Naive thymus-derived CD4-positive, alpha-beta T cell (primary cell): ENCODE measurements around the gene DAP3. TPM values are rescaled to one million over a fixed set of nuclear protein-coding genes. Genes with fewer than 3 reads are reported as not detected.
"Not testable (repeated sequence)": the region's sequence is repeated elsewhere in the genome, so short reads cannot be mapped to it uniquely, and the experiment has no call there.

Experiments
- ATAC-seq: fragments of 150-1000 bp; cut with Tn5 transposase; 2 replicates; pipeline ENCODE4 v1.10.0; 2021; ENCODE audit warnings: mild to moderate bottlenecking, moderate library complexity
- CTCF ChIA-PET: fragments of 350-600 bp; sonication (Branson Sonifier 250); formaldehyde crosslinking; loops from one replicate; lab custom pipeline; 2021; ENCODE audit warnings: antibody characterized with exemption; lab: Charles Lee
- POLR2A ChIA-PET: fragments of 350-600 bp; sonication (Branson Sonifier 250); formaldehyde crosslinking; loops from one replicate; lab custom pipeline; 2021; ENCODE audit warnings: antibody characterized with exemption, inconsistent platforms; lab: Charles Lee
- DNase-seq, 9 donors: peaks; one replicate each; pipeline versions ENCODE4 v3.0.0 to v3.0.0-alpha.2; 2020 to 2022; ENCODE audit warnings: mixed read lengths in 1 of 9
- H3K27ac ChIP-seq: one replicate; pipeline ENCODE4 v1.7.0; 2013; ENCODE audit warnings: mild to moderate bottlenecking, low read depth, low read length, moderate library complexity
- H3K27me3 ChIP-seq, 2 donors: one replicate each; pipeline ENCODE4 v1.7.0; 2013; ENCODE audit warnings: low read length in 2 of 2, mild to moderate bottlenecking in 2 of 2, moderate library complexity in 2 of 2; ENCODE audit not compliant: control insufficient read depth in 2 of 2, insufficient read depth in 2 of 2
- H3K36me3 ChIP-seq, 3 experiments: 1 replicate in 2 of 3; 2 replicates in 1 of 3; pipeline ENCODE4 v1.7.0; 2013; ENCODE audit warnings: low read length in 3 of 3, mild to moderate bottlenecking in 3 of 3, moderate library complexity in 1 of 3; ENCODE audit not compliant: insufficient read depth in 3 of 3, control insufficient read depth in 2 of 3
- H3K4me1 ChIP-seq, 2 donors: one replicate each; pipeline ENCODE4 v1.7.0; 2013; ENCODE audit warnings: low read length in 2 of 2, mild to moderate bottlenecking in 2 of 2, moderate library complexity in 1 of 2; ENCODE audit not compliant: control insufficient read depth in 2 of 2, insufficient read depth in 2 of 2
- H3K4me3 ChIP-seq: 2 replicates; pipeline ENCODE4 v1.7.0; 2013; ENCODE audit warnings: mild to moderate bottlenecking, low read length
- H3K9me3 ChIP-seq, 3 experiments: 1 replicate in 2 of 3; 2 replicates in 1 of 3; pipeline ENCODE4 v1.7.0; 2013; ENCODE audit warnings: low read length in 3 of 3; ENCODE audit not compliant: control insufficient read depth in 2 of 3
- H3K27ac Mint-ChIP-seq, 9 donors: one replicate each; pipeline ENCODE4 v1.8.0; 2020 to 2022; ENCODE audit warnings: mixed read lengths in 9 of 9, mild to moderate bottlenecking in 8 of 9, moderate library complexity in 5 of 9, inconsistent platforms in 2 of 9
- H3K27me3 Mint-ChIP-seq, 5 donors: one replicate each; pipeline ENCODE4 v1.8.0; 2021 to 2022; ENCODE audit warnings: mixed read lengths in 5 of 5, mild to moderate bottlenecking in 1 of 5
- H3K36me3 Mint-ChIP-seq, 5 donors: one replicate each; pipeline ENCODE4 v1.8.0; 2020 to 2022; ENCODE audit warnings: mixed read lengths in 5 of 5, mild to moderate bottlenecking in 3 of 5, inconsistent platforms in 1 of 5
- H3K4me1 Mint-ChIP-seq, 7 donors: one replicate each; pipeline ENCODE4 v1.8.0; 2020 to 2022; ENCODE audit warnings: mixed read lengths in 7 of 7, mild to moderate bottlenecking in 3 of 7, inconsistent platforms in 1 of 7
- H3K4me3 Mint-ChIP-seq, 10 donors: one replicate each; pipeline ENCODE4 v1.8.0; 2020 to 2022; ENCODE audit warnings: mild to moderate bottlenecking in 10 of 10, mixed read lengths in 10 of 10, moderate library complexity in 6 of 10, inconsistent platforms in 2 of 10
- H3K9me3 Mint-ChIP-seq, 11 donors: one replicate each; pipeline ENCODE4 v1.8.0; 2020 to 2022; ENCODE audit warnings: mixed read lengths in 11 of 11, mild to moderate bottlenecking in 4 of 11, inconsistent platforms in 1 of 11, moderate library complexity in 1 of 11
- intact Hi-C, 2 donors: fragments of 100-400 bp; cut with micrococcal nuclease; formaldehyde crosslinking; loops; one replicate each; pipeline ENCODE4 v1.15.1; 2023
- polyA plus RNA-seq, 2 donors: library from polyadenylated mRNA; unstranded; fragments of 300-500 nt; fragmentation: Illumina TruSeq; gene quantifications; one replicate each; pipeline ENCODE4 v1.2.3, GENCODE V29; 2021
- total RNA-seq, 6 experiments: library from RNA in 5 of 6; stranded (reverse) in 5 of 6; gene quantifications; 1 replicate in 5 of 6; 2 replicates in 1 of 6; pipeline ENCODE4 v1.2.3 and lab custom pipeline; 2021 to 2026

DAP3 gene
- total and polyA plus RNA-seq, 7 experiments from 2014 or later, result 111 to 155 (median 135) TPM

DNA sequence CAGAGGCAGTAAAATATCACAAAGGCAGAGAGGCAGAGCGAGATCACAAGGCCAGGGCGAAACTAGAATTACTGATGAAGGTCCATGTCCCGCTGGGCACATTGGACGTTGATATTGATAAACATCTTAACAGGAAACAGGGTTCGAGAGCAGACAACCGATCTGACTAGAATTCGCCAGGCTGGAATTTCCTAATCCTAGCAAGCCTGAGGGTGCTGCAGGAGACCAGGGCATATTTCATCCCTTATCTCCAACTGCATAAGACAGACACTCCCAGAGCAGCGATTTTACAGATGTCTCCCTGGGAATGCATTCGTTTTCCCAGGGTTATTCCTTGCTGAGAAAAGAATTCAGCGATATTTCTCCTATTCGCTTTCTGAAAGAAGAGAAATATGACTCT, 8.7 kb downstream of the DAP3 start:
- H3K4me1 ChIP-seq, H3K27me3 ChIP-seq, H3K9me3 ChIP-seq, H3K36me3 ChIP-seq, intact Hi-C loops, DNase-seq, H3K4me3 ChIP-seq, H3K4me3 Mint-ChIP-seq, POLR2A ChIA-PET, H3K27me3 Mint-ChIP-seq, CTCF ChIA-PET, H3K9me3 Mint-ChIP-seq, ATAC-seq, H3K27ac ChIP-seq: not testable (repeated sequence)
- peaks cover 0 to 36% (median 14%) of the 10 kb centered on the region in 5 donors for H3K36me3 Mint-ChIP-seq
- H3K27ac Mint-ChIP-seq, result peak overlapping the region in 2 of 9 donors; percentile 32 to 77
- H3K4me1 Mint-ChIP-seq, result peaks cover 32 to 79% (median 69%) of the 10 kb centered on the region in 7 donors

DNA sequence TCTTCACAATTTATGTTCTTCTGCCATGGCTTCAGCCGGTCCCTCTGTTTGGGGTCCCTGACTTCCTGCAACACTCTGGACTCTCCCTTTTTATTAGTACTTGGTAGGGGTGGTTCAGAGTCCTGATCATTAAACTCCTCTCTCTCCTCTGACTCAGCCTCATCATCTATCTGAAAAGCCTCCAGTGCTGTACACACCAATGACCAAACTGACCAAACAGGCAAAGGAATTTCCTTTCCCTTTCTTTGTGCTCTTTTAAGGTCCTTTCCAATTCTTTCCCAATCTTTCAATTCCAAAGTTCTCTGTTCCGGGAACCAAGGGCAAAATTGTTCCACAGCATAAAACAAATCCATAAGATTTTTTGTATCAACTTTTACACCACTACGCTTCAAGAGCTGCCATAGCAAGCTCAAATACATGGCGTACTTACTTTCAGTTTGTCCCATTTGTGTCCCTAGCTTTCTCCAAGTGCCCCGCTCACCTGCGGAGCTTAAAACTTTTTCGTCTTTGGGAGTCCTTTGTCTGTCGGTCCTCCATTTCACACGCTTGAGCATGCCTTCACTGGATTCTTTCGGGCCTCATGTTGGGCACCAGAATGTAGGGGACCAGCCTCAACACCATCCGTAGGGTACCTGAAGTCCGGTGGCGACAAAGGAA, 9.6 kb downstream of the DAP3 start:
- H3K9me3 ChIP-seq, result no peaks in the 10 kb centered on the region
- Mint-ChIP-seq H3K4me3 (peak overlapping the region in 1 of 10 donors; percentile 34), H3K27me3 (no peaks in the 10 kb centered on the region), H3K27ac (no peak overlapping the region), H3K9me3 (no peaks in the 10 kb centered on the region), H3K4me1 (peaks cover 33 to 76% (median 66%) of the 10 kb centered on the region in 7 donors), H3K36me3 (peaks cover 0 to 33% (median 11%) of the 10 kb centered on the region in 5 donors)
- DNase-seq, result no peak
- H3K4me1 ChIP-seq, result peaks cover 4 to 5% of the 10 kb centered on the region in 2 donors
- no peaks in the 10 kb centered on the region for H3K27me3 ChIP-seq
- ATAC-seq, result no peak
- intact Hi-C loops, result no loop called here
- POLR2A ChIA-PET, result no interaction called here
- no peaks in the 10 kb centered on the region for H3K36me3 ChIP-seq
- no peak overlapping the region for H3K27ac ChIP-seq
- CTCF ChIA-PET, result no interaction called here
- no peak overlapping the region for H3K4me3 ChIP-seq

DNA sequence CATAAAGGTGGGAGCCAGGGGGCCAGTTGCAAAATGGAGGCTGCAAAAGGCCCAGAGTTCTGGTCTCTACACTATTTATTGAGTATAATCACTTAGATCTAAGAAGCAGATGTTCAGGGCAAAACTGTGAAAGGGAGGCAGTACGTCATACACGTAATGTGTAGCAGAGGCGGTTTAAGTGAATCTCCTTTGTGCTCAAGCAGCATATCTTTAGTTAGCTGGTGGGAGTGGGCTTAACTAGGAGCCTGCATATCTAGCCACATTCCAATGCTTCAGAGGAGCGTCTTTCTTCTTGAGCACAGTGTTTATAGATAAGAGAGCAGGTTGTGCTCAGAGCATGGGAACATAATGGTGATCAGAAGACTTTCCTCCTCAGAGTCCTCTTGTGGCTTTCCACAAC, 10.2 kb downstream of the DAP3 start:
- H3K4me1 ChIP-seq, H3K27ac ChIP-seq, H3K27me3 Mint-ChIP-seq, H3K36me3 ChIP-seq, intact Hi-C loops, DNase-seq, ATAC-seq, H3K9me3 ChIP-seq, H3K27ac Mint-ChIP-seq, H3K27me3 ChIP-seq, H3K4me3 Mint-ChIP-seq, H3K4me3 ChIP-seq, H3K9me3 Mint-ChIP-seq, POLR2A ChIA-PET, CTCF ChIA-PET: not testable (repeated sequence)
- peaks cover 33 to 74% (median 65%) of the 10 kb centered on the region in 7 donors for H3K4me1 Mint-ChIP-seq
- H3K36me3 Mint-ChIP-seq, result peaks cover 0 to 31% (median 11%) of the 10 kb centered on the region in 5 donors

DNA sequence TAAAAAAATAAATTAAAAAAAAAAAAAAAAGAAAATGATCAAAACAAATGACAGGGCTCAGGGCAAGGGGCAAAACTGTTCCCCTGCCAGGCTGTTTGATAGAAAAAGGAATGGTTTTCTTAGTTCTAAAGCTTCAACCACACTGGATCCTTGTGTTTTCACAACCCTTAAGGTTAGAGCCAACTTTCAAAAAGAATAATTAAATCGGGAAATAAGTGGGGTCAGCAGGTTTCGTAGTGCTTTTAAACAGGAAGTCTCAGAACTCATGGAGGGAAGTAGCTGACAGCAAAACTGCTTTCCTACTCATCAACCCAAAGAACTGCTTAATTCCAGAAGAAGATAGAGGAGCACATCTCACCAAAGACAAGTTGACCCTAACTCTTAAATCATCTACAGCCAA, 12.8 kb downstream of the DAP3 start:
- H3K4me1 ChIP-seq, H3K4me3 Mint-ChIP-seq, H3K4me3 ChIP-seq, POLR2A ChIA-PET, DNase-seq, H3K27me3 ChIP-seq, H3K9me3 Mint-ChIP-seq, CTCF ChIA-PET, H3K27me3 Mint-ChIP-seq, H3K27ac ChIP-seq, H3K9me3 ChIP-seq, intact Hi-C loops, H3K36me3 ChIP-seq, ATAC-seq: not testable (repeated sequence)
- Mint-ChIP-seq H3K27ac (peak overlapping the region in 1 of 9 donors; percentile 25), H3K4me1 (peaks cover 16 to 58% (median 48%) of the 10 kb centered on the region in 7 donors), H3K36me3 (peaks cover 0 to 19% (median 9%) of the 10 kb centered on the region in 5 donors)

DNA sequence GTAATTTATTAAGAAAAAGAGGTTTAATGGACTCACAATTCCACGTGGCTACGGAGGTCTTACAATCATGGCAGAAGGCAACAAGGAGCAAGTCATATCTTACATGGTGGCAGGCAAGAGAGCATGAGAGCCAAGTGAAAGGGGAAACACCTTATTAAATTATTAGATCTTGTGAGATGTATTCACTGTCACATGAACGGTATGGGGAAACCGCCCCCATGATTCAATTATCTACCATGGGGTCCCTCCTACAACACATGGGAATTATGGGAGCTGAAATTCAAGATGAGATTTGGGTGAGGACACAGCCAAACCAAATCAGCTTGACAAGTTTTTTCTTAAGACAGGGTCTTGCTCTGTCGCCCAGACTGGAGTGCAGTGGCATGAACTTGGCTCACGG, 14.3 kb downstream of the DAP3 start:
- Mint-ChIP-seq H3K36me3 (peaks cover 0 to 11% (median 4%) of the 10 kb centered on the region in 5 donors), H3K27ac (peak overlapping the region in 1 of 9 donors; percentile 73), H3K9me3 (no peaks in the 10 kb centered on the region), H3K4me3 (no peak overlapping the region), H3K27me3 (no peaks in the 10 kb centered on the region), H3K4me1 (peaks cover 13 to 52% (median 42%) of the 10 kb centered on the region in 7 donors)
- Histone ChIP-seq H3K27ac (no peak overlapping the region), H3K9me3 (no peaks in the 10 kb centered on the region), H3K27me3 (no peaks in the 10 kb centered on the region), H3K4me3 (no peak overlapping the region), H3K36me3 (no peaks in the 10 kb centered on the region), H3K4me1 (no peaks in the 10 kb centered on the region)
- CTCF ChIA-PET, result no interaction called here
- DNase-seq, result no peak
- POLR2A ChIA-PET, result no interaction called here
- ATAC-seq, result no peak
- intact Hi-C loops, result no loop called here

DNA sequence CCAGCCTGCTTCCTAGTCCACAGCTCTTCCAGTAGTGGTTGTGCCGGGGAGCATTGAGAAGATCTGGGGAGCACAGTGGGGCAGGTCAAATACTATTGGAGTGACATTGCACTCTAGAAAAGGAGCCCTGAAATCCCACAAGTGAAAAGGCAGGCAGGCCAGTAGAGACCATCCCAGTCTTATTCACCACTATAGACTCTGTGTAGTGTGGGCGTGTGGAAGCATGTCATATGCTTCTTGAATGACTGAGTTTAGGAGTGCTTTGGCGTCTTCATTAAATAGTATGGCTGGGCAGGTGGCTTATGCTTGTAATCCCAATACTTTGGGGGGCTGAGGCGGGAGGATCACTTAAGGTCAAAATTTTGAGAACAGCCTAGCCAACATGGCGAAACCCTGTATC, 15.5 kb downstream of the DAP3 start:
- DNase-seq, ATAC-seq, H3K4me1 ChIP-seq, H3K9me3 ChIP-seq, H3K36me3 Mint-ChIP-seq, H3K36me3 ChIP-seq, H3K27me3 ChIP-seq, H3K4me3 ChIP-seq, H3K9me3 Mint-ChIP-seq, H3K27ac ChIP-seq, CTCF ChIA-PET, H3K27me3 Mint-ChIP-seq, intact Hi-C loops, POLR2A ChIA-PET, H3K4me3 Mint-ChIP-seq: not testable (repeated sequence)
- peak overlapping the region in 2 of 9 donors; percentile 5 to 54 for H3K27ac Mint-ChIP-seq
- peaks cover 11 to 41% (median 32%) of the 10 kb centered on the region in 7 donors for H3K4me1 Mint-ChIP-seq

DNA sequence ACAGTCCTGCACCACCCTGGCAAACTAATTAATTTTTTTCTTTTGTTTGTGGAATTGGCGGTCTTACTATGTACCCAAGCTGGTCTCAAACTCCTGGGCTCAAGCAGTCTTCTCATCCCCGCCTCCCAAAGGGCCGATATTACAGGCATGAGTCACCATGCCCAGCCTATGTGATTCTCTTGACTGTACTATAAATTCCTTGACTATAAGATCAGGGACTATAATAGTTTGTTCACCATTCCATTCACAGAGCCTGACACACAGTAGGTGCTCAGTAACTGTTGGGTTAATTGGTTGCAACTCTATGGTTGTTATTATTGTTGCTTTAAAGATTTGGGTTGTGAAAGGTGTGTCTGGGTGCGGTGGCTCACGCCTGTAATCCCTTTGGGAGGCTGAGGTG, 17.2 kb downstream of the DAP3 start:
- Mint-ChIP-seq H3K27ac (peak overlapping the region in 2 of 9 donors; percentile 28 to 56), H3K4me1 (peaks cover 5 to 34% (median 26%) of the 10 kb centered on the region in 7 donors), H3K36me3 (peaks cover 0 to 10% (median 4%) of the 10 kb centered on the region in 5 donors), H3K9me3 (peaks cover 0 to 2% (median 0%) of the 10 kb centered on the region in 11 donors), H3K27me3 (no peaks in the 10 kb centered on the region), H3K4me3 (no peak overlapping the region)
- intact Hi-C loops, result no loop called here
- CTCF ChIA-PET, result interaction anchor here (0.6 kb wide), 1 partner anchor 206 kb away, joined by 3 read pairs; no protein-coding TSS in a partner anchor
- Histone ChIP-seq H3K4me1 (no peaks in the 10 kb centered on the region), H3K27me3 (no peaks in the 10 kb centered on the region), H3K9me3 (no peaks in the 10 kb centered on the region), H3K4me3 (no peak overlapping the region), H3K27ac (no peak overlapping the region), H3K36me3 (peaks cover 0 to 5% (median 0%) of the 10 kb centered on the region in 3 experiments)
- DNase-seq (no peak), ATAC-seq (no peak)
- POLR2A ChIA-PET, result no interaction called here
